Epithelial cell of proximal tubule (primary cell): Measurements from ENCODE around the gene CHST15. TPM values are rescaled to one million over a fixed set of nuclear protein-coding genes. Genes with fewer than 3 reads are reported as not detected.
A peak's percentile ranks its signal among the peaks of the same experiment; 100 is the strongest.

ENCODE experiments used
- DNase-seq: peaks from one replicate; pipeline ENCODE4 v3.0.0-alpha.2; 2011; ENCODE audit warnings: low read depth
- H3K4me3 ChIP-seq: 2 replicates; pipeline ENCODE4 v1.5.1; 2011; ENCODE audit warnings: low read depth, mild to moderate bottlenecking, low read length
- CTCF ChIP-seq: conservative IDR thresholded peaks from 2 replicates; pipeline ENCODE4 v1.5.1; 2012; ENCODE audit warnings: low read depth, mild to moderate bottlenecking, low read length
- total RNA-seq: library from RNA; depleted of rRNA; stranded (reverse); fragments of >200 nt; gene quantifications from 2 replicates; pipeline ENCODE4 v1.2.3, GENCODE V29; 2015

Gene CHST15
- 9.2 and 20.6 TPM in 2 replicates for total RNA-seq

- peak within 1 kb of the TSS; percentile 78 for H3K4me3 ChIP-seq
- TF ChIP-seq CTCF = peak; percentile 15
- peak; percentile 16 for DNase-seq
Observed at GRCh38 chr10:124092860-124093773, at the start of gene CHST15. CHST15 (minus strand) TSS chr10:124093598; CDS start chr10:124046212, 47,386 bp downstream.

GRCh38 chr10:124142960-124143359, 49.6 kb upstream of the CHST15 start:
- TF ChIP-seq CTCF = no peak
- DNase-seq = no peak
- H3K4me3 ChIP-seq = no peak overlapping the region

- H3K4me3 ChIP-seq = no peak overlapping the region
- DNase-seq = no peak
- TF ChIP-seq CTCF = no peak
Observed at GRCh38 chr10:124142006-124142739, 48.8 kb upstream of the CHST15 start.

GRCh38 chr10:124138883-124139348, 45.5 kb upstream of the CHST15 start:
- no peak overlapping the region for H3K4me3 ChIP-seq
- no peak for DNase-seq
- no peak for TF ChIP-seq CTCF

- no peak overlapping the region for H3K4me3 ChIP-seq
- no peak for TF ChIP-seq CTCF
- no peak for DNase-seq
Observed at GRCh38 chr10:124138195-124138882, 44.9 kb upstream of the CHST15 start.

GRCh38 chr10:124134251-124134893, 41.0 kb upstream of the CHST15 start:
- TF ChIP-seq CTCF = no peak
- no peak for DNase-seq
- H3K4me3 ChIP-seq = no peak overlapping the region
